HG03103 (cell line): ENCODE results near the gene HAT1.

Experiments
- ATAC-seq: cut with Tn5 transposase; IDR thresholded peaks from one replicate; pipeline ENCODE4 v1.9.1; 2021; ENCODE audit warnings: low read depth; ENCODE audit not compliant: unreplicated experiment

Gene HAT1

GRCh38 chr2:171913517-171913916, 8.7 kb upstream of the HAT1 start:
- no peak for ATAC-seq

- ATAC-seq = no peak
Observed at GRCh38 chr2:171919453-171919852, 2.8 kb upstream of the HAT1 start.

- no peak for ATAC-seq
Observed at GRCh38 chr2:171921970-171922229, 361 bp upstream of the HAT1 start.

GRCh38 chr2:171923206-171923605, 945 bp downstream of the HAT1 start:
- no peak for ATAC-seq

GRCh38 chr2:171924170-171924942, 2.1 kb downstream of the HAT1 start:
- ATAC-seq = no peak

GRCh38 chr2:171930385-171930784, 8.1 kb downstream of the HAT1 start:
- no peak for ATAC-seq

- no peak for ATAC-seq
Observed at GRCh38 chr2:171939058-171939742, 16.9 kb downstream of the HAT1 start.

- no peak for ATAC-seq
Observed at GRCh38 chr2:171939743-171940071, 17.4 kb downstream of the HAT1 start.

GRCh38 chr2:171941316-171941699, 19.0 kb downstream of the HAT1 start:
- no peak for ATAC-seq

GRCh38 chr2:171943869-171944268, 21.6 kb downstream of the HAT1 start:
- no peak for ATAC-seq

GRCh38 chr2:171952276-171952675, 30.0 kb downstream of the HAT1 start:
- ATAC-seq = no peak

GRCh38 chr2:171952748-171953147, 30.5 kb downstream of the HAT1 start:
- no peak for ATAC-seq

GRCh38 chr2:171956135-171956825, 34.0 kb downstream of the HAT1 start:
- ATAC-seq = no peak

- no peak for ATAC-seq
Observed at GRCh38 chr2:171957061-171957460, 34.8 kb downstream of the HAT1 start.

- no peak for ATAC-seq
Observed at GRCh38 chr2:171958475-171958874, 36.2 kb downstream of the HAT1 start.

- no peak for ATAC-seq
Observed at GRCh38 chr2:171959998-171960397, 37.7 kb downstream of the HAT1 start.

- ATAC-seq = no peak
Observed at GRCh38 chr2:171960570-171960969, 38.3 kb downstream of the HAT1 start.

GRCh38 chr2:171963198-171963597, 40.9 kb downstream of the HAT1 start:
- no peak for ATAC-seq

GRCh38 chr2:171964308-171964707, 42.0 kb downstream of the HAT1 start:
- no peak for ATAC-seq

GRCh38 chr2:171965238-171965637, 43.0 kb downstream of the HAT1 start:
- no peak for ATAC-seq

- ATAC-seq = no peak
Observed at GRCh38 chr2:171965661-171966060, 43.4 kb downstream of the HAT1 start.

GRCh38 chr2:171966235-171966634, 44.0 kb downstream of the HAT1 start:
- ATAC-seq = no peak
